HG02840 (cell line): Measurements from ENCODE around the gene ALPK1.

Source experiments
- ATAC-seq: cut with Tn5 transposase; IDR thresholded peaks from one replicate; pipeline ENCODE4 v1.9.1; 2021; ENCODE audit warnings: mild to moderate bottlenecking, moderate library complexity, moderate number of reproducible peaks; ENCODE audit not compliant: unreplicated experiment, low FRiP score

The ALPK1 gene

DNA sequence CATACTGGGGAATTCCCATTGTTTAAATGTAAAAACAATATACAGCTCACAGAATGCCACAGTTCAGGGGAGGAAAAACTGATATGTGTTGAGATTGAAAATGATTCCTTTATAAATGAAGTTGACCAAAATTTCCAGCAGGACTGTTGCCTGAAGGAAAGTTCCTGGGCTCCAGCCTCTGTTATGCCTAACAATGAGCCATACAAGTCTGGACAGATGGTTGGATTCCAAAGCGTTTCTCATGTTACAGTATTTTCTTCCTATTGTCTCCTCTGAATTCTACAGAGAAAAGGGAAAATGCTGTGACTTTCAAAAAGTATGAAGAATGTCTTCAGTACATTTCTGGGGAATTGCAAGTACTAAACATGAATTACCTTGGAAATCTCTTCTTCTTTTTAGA is 73.3 kb downstream of the ALPK1 start:
- no peak for ATAC-seq

DNA sequence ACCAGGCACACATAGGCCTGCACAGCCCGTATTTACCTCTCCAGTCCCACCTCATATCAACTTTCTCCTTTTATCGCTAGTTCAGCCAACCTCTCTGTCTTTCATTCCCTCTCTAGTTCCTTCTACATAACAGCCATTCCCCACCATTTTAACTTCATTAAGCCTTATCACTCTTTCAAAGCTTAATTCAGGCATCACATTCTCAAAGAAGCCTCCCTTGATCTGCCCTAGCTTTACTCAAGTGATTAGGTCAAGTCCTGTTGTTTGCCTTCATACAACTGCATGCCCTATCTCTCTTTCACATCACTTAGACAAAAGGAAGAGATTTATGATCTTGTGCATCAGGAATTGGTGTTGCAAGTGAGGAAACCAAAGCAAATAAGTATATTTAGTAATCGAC is 74.2 kb downstream of the ALPK1 start:
- ATAC-seq = no peak

DNA sequence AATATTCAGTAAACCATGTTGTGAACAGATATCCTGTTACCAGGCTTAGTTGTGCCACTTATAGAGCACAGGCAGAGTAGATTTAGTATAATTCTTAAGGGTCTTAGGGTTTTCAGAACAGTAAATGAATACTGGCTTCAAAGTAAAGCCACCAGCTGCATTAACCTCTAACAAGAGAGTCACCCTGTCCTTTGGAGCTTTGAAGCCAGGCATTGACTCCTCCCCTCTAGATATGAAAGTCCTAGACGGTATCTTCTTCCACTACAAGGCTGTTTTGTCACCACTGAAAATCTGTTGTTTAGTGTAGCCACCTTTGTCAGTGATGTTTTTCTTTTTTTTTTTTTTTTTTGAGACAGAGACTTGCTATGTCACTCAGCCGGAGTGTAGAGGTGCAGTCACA is 77.7 kb downstream of the ALPK1 start:
- no peak for ATAC-seq

DNA sequence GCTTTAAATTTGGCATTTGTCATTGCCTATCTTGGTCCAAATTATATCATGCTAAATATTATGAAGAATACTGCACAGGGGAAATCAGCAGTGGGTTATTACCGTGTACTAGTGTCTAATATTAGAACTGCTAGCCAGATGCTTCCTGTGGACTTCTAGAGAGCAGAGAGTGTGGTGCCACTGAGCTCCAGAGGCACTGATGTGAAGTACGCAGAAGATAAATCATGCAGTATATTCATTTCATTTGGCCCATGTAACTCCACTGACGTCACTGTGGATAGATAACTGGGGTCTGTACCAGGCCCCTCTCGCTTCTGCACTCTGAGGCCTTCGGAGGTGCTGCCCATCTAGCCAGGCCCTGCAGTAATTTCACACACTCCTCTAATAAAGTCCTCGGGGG is 80.0 kb downstream of the ALPK1 start:
- no peak for ATAC-seq

DNA sequence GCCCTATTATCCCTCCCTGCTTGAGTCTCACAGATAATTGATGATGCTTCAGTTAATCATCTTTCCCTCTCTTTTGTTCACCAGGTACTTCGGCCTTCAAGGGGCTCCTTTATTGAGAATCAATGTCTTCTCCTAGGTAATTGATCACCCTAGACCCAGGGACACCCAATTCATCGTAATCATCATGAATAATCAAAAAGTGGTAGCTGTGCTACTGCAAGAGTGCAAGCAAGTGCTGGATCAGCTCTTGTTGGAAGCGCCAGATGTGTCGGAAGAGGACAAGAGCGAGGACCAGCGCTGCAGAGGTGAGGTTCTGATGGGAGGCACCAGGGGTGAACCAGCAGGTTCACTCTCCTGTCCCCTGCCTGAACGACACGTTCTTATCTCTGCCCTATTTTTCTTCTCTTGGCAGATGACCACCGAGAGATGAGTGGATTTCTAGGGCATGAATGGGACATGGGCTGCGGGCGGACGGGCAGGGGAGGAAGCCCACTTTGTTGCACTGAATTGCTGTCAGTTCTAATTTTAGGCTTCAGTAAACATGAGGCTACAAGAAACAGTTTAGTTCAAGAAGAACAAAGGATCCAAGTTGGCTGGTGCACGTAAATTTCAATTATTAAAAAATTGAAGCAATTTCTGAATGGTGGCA is 80.5 kb downstream of the ALPK1 start:
- no peak for ATAC-seq

DNA sequence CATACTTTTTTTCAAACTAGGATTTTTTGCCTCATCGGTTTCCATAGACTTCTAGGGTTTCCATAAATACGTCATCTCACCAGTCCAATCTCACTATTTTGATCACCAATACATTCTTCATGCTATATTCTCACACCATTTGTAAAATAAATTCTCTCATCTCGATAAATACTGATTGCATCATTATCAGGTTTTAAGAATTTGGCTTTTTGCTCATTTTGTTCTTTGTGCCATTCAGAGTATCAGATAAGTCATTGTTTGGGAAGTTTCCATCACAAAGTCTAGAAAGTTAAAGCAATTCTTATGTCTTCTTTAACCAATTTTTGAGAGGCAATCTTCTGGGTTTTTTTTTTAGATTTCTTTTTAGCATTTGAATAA is 81.1 kb downstream of the ALPK1 start:
- ATAC-seq = no peak

DNA sequence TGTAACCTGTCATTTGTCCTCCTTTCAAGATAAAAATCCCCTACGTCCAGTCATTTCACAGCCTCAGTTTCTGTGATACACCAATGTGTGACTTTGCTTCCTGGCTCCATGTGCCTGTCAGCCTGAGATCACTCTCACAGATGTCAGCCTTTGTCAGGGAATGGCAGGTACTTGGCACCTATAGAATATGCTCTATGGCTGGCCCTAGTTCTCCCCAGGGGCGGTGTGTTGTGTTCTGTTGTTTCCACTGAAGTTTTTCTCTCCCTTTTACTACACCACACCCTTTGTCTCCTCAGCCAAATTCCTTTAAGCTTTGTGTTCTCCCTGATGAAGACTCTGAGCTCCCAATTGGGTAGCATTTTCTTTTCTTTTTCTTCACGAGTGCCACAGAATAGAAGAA is 81.7 kb downstream of the ALPK1 start:
- ATAC-seq = no peak

DNA sequence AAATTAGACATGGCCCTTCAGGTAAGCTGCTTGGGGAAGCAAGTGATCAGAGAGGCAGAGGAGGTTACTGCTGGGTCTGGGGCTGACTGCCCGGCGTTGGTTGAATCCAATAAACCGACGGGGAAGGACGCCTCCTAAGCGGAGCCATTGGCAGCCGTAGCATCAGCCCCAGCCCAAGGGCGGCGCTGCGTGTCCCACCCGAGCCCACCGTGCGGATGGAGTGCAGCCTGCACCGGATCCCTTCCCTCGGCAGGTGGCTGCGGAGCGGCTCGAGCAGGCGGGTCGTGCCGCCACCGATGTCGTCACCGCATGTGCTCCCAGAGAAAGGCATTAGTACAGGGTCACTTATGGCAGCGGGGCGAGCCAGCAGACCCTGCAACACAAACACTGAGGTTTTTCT is 82.1 kb downstream of the ALPK1 start:
- no peak for ATAC-seq

DNA sequence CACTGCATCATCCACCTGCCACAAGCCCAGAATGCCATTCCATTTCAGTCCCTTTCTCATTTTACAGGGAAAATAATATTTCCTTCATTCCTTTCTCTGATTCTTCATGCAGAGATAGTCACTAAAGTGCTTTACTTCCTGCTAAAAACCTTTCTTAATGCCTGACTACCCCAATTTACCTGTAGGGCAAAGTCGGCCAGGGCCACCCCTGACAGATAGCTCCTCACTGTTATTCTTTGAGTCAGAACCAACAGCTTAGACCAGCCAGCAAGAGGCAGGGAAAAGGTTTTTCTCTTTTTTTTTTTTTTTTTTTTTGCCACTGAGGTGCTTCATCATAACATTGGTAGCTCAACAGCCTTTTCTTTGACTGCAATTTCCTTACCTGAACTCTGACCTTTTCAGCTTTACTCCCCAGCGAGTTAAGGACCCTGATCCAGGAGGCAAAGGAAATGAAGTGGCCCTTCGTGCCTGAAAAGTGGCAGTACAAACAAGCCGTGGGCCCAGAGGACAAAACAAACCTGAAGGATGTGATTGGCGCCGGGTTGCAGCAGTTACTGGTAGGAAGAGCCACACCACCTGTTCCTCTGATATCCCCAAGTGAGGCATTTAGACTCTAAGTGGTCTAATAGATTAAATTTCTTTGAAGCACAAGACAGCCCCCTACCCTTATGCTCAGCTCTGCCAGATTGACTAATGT is 85.0 kb downstream of the ALPK1 start:
- no peak for ATAC-seq

DNA sequence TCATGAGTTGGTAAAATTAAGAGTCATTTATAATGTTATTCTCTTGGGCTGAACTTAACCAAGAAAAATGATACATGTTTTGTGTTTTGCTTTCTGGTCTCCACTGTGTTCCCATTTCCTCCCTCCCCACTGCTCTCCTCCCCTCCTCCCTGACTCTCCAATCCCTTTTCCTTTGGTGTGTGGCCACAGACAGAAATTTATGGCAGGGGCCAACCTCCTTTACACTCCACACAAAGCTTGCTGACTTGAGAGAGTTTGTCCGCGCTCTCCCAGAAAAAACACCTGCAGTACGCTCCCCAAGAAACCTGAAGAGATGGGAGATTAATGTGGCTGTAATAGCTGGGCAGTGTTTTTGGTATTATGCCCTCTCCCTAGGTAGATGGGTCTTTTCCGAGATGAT is 88.9 kb downstream of the ALPK1 start:
- ATAC-seq = no peak

DNA sequence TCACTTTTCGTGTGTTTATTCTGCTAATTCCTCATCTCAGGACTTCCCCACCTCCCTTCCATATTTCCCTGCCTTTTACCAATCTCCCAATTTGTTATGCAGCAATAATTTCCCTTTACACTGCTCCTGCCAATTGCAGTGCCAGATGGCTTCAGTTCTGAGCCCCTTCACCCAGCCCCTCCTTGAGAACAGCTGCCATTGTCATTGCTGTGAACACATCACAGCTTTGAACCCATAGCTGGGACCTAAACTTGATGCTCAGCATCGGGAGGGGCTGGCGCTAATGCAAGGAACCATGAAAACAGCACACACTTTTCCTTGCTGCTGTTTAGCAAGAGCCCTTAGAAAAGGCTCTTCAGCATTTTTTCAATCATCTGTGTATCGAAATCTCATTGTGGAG is 104.9 kb downstream of the ALPK1 start:
- ATAC-seq = no peak

DNA sequence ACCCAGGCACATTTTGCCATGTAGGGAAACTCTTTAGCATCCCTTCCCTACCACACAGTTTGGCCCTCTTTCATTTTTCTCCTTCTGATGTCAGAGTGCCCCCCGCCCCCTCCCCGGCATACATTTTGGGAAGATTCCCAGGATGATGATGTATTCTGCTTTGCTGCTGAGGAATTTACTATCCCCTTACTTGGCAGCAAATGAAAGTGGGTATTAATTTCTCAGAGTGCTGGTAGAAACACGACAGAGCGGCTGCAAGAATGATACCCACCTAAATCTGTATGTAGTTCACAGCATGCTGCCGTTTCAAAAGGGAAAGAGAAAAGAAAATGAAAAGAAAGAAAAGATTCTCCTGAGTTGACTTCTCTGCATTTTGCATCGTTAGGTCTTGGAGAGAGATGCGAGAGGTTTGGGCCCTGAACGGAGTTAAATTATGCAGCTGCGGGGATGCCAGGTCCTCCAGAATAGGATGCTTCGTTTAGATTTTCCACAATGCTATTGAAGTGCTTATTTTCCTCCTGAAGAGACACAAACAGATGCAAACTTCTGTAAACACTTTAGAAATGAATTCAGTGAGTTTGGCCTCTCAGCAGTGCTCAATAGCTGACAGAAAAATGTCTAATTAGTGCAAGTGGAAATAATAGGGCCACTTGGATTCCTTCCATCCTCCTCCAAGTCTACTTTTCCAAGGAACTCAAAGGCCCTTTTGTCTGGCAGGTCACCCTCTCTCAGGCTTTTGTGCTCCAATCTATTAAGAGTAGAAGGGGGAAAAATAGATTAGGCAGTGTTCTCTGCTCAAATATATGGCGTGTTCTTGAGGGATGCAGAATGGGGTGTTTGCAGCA is 106.2 kb downstream of the ALPK1 start:
- no peak for ATAC-seq

DNA sequence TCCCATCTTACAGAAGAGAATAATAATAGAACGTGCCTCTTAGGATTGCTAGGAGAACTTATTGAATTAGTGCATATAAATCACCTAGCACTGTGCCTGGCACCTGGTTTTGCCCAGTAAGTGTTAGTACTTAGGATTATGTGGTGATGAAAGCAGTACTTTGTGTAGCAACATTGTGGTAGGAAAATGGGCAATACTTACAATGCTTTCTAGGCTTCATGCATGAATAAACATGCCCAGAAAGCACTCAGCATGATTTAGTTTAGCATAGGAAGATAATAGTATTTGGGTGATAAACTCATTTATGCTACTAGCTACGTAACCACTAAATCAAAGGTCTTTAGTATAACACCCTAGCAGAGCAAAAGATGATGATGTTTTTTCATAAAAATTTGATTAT is 113.2 kb downstream of the ALPK1 start:
- ATAC-seq = no peak

DNA sequence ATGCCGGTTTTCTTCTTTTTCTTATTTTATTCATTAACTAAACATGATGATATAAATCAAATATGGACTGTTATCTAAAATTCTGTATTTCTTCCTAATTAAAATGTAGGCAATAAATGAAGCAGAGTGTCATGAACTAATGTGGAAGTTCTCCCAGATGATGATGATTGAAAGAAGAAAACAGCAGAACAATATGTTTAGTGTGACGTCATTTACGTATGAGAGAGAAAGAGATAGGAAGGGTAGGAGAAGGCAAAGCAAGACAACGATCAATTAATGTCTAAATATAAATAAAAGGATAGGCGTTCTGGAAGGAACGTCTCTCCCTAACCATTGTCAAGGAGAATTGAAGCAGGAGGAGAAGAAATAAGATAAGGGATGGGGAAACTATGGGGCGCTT is 113.6 kb downstream of the ALPK1 start:
- ATAC-seq = no peak

DNA sequence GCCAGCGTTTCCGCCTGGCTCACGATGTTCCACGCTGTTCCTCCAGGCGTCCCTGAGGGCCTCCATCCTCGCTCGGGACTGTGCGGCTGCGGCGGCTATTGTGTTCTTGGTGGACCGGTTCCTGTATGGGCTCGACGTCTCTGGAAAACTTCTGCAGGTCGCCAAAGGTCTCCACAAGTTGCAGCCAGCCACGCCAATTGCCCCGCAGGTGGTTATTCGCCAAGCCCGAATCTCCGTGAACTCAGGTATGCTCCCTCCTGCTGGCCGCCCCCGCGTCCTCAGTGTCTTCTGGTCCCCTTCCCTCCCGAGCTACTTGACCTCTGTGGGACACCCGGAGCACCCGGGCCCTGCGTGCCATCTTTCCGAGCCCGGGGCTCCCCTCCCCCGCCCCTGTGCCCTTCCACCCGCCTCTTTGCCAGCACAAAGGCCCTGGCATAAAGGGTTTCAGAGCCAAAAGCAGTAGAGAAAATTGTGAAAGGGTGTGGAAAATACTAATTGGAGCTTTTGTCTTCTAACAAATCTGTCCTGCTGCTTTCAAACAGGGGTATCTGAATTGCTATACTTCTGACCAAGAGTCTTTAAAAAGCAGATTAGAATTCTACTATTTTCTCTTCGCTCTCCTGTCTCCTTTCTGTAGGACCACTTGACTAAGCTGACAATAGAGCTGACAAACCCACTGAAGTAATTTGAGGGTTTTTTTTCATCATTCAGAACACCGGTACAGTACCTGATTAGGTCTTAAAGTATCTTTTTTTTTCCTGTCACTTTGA is 114.8 kb downstream of the ALPK1 start:
- ATAC-seq = no peak

DNA sequence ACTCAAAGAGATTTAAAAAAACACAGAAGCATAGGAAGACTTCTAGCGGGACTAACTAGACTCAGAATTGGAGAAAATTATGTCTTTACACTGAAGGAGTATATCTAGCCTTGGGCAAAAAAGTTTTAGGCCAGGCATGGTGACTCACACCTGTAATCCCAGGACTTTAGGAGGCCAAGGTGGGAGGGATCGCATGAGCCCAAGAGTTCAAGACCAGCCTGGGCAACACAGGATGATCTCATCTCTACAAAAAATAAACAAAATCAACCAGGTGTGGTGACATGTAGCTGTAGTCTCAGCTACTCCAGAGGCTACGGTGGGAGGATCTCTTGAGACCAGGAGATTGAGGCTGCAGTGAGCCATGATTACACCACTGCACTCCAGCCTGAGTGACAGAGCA is 119.3 kb downstream of the ALPK1 start:
- no peak for ATAC-seq

DNA sequence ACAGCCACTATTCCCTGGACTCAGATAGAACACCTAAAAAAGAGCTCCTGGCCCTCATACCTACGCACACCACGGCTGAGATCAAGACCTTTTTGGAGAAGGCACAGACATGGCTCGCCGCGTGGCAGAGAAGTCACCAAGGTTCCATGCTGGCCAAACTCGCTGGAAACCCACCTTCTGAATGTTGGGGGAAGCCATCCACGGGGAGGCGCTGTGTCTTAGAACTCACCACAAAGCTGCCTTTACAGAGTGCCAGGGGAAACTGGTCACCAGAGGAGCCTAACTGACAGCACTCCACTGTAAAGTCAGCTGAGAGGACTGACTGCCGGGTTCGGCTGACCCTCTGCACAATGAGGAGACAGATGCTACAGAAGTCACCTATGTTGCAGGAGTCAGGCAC is 120.9 kb downstream of the ALPK1 start:
- ATAC-seq = no peak

DNA sequence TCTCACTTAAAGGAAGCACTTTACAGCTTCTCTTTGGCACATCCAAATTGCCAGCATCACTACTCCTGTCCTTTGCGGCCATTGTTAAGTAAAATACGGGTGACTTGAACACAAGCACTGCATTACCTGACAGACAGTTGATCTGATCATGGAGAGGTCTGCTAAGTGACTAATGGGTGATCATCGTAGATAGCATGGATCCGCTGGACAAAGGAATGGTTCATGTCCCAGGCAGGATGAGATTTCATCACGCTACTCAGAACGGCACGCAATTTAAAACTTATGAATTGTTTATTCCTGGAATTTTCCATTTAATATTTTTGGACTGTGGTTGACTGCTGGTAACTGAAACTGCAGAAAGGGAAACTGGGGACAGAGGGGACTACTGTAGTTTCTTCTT is 124.7 kb downstream of the ALPK1 start:
- ATAC-seq = no peak

DNA sequence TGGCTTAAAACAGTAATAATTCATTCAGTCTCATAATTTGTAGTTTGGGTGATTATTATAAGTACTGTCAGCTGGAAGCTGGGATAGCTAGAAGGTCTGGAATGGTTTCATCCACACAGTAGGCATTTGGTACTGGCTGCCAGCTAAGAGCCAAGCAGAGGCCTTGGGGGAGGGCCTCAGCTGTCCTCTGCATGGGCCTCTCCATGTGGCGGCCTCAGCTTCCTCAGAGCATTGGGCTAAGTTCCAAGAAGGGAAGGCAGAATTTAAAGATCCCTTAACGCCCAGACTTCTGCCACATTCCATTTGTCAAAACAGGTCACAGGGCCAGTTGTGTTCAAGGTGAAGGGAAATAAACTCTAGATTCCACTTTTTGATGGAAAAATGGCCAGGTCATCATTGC is 125.5 kb downstream of the ALPK1 start:
- ATAC-seq = no peak

DNA sequence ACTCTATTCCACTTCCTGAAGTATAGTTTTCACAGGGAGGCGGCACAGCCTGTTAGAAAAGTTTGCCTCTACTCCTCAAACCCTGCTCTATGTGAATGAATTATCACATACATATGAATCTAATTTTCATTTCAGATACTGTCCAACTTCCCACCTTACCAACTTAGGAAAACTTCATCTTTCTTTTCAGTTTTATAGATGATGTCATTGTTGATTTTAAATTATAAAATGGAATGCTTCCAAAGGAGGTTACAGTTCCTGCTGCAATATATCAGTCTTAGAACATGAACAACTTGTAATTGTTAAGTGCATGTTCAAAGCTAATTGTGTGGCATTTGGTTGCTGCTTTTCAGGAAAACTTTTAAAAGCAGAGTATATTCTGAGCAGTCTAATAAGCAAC is 126.4 kb downstream of the ALPK1 start:
- ATAC-seq = no peak

DNA sequence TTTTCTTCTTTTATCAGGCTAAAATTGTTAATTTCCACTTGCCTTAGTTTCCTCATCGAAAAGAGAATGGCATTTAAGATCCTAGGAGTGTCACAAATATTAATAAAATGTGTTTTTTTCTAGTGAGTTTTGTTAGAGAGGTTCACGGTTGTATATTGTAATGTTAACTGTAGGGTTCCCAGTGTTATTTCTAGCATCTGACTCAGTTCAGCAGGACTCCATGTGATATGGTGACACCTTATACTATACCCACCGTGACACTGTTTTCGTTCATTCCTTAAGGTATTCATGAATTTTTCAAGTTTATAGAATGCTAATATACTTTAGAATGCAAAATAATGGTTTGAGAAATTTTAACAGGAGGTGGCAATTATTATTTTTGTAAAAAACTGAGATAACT is 128.7 kb downstream of the ALPK1 start:
- ATAC-seq = no peak
